Ovary (tissue), 9 donors: ENCODE data around the gene CLDN34. TPM values are rescaled to one million over a fixed set of nuclear protein-coding genes. Genes with fewer than 3 reads are reported as not detected.

Experiments used
- DNase-seq, 5 donors: peaks; one replicate each; pipeline ENCODE4 v3.0.0-alpha.2; 2019 to 2020
- H3K27ac ChIP-seq, 2 donors: fragments of 200-600 bp; one replicate each; pipeline versions ENCODE4 v1.5.1 to v1.8.0; 2019 to 2022
- H3K27me3 ChIP-seq: fragments of 200-600 bp; one replicate; pipeline ENCODE4 v1.8.0; 2022
- H3K36me3 ChIP-seq: fragments of 200-600 bp; sonication (generic); one replicate; pipeline ENCODE4 v1.5.1; 2019
- H3K4me1 ChIP-seq: one replicate; pipeline ENCODE4 v1.8.1; 2013; ENCODE audit warnings: mild to moderate bottlenecking, moderate library complexity; ENCODE audit not compliant: insufficient read depth
- H3K4me3 ChIP-seq: fragments of 200-600 bp; sonication (generic); one replicate; pipeline ENCODE4 v1.5.1; 2017
- H3K9me3 ChIP-seq, 2 donors: fragments of 200-600 bp in 1 of 2; sonication (generic) in 1 of 2; one replicate each; pipeline versions ENCODE4 v1.5.1 to v1.8.1; 2013 to 2019; ENCODE audit warnings: mild to moderate bottlenecking in 1 of 2, moderate library complexity in 1 of 2
- CTCF ChIP-seq, 3 donors: fragments of 450-650 bp in 2 of 3; fragments of 200-600 bp in 1 of 3; IDR thresholded peaks; one replicate each; pipeline versions ENCODE4 v1.5.1 to v1.8.0; 2016 to 2022; ENCODE audit warnings: antibody characterized with exemption in 3 of 3, mild to moderate bottlenecking in 1 of 3
- EP300 ChIP-seq: sonication (generic); formaldehyde crosslinking; IDR thresholded peaks from one replicate; pipeline ENCODE4 v1.6.1; 2017; ENCODE audit warnings: antibody characterized with exemption
- POLR2A ChIP-seq: fragments of 450-650 bp; IDR thresholded peaks from one replicate; pipeline ENCODE4 v1.6.1; 2017; ENCODE audit warnings: antibody characterized with exemption, mild to moderate bottlenecking, moderate library complexity
- WGBS, 3 donors: extraction: QIAGEN DNeasy Blood & Tissue Kit in 1 of 3; methylation state at CpG; one replicate each; pipeline versions ENCODE4 v1.1.5 to v1.1.7; 2013 to 2017; 5-methylcytosine and 5-hydroxymethylcytosine counted together
- intact Hi-C, 4 donors: fragments of 100-400 bp; cut with DNase I; formaldehyde crosslinking; loops; one replicate each; pipeline versions ENCODE4 v1.11.0 to v1.15.1; 2022 to 2023
- polyA plus RNA-seq, 2 donors: library from polyadenylated mRNA; stranded (reverse); fragments of 200-250 nt in 1 of 2; fragments of 350-450 nt in 1 of 2; fragmentation: Illumina TruSeq in 1 of 2; extraction: RNeasy Lipid Tissue Mini Kit (QIAGEN cat#74804) in 1 of 2; gene quantifications; one replicate each; pipeline ENCODE4 v1.2.3, GENCODE V29; 2013 to 2014
- total RNA-seq, 7 donors: library from RNA; depleted of rRNA in 2 of 7; stranded (reverse); fragments of >200 nt in 2 of 7; fragmentation: NEBNext Ultra II Directional in 3 of 7; extraction: Animal tissue kit (Norgen Biotek cat#: 25700) in 3 of 7; gene quantifications; one replicate each; pipeline versions ENCODE4 v1.1.0 to v1.2.4, GENCODE V29; 2016 to 2023
- donor health status: DM: no; HTN: no; CAD: no; lungs with moderate emphysema.
- donor health status: DM: no; HTN: no; CAD: no.
- donor health status: Bipolar disorder and iron deficiency.
- donor health status: DM: yes; HTN: yes; CAD: no.
- donor health status: DM: no; HTN: no; CAD: no.
- donor health status: DM: yes; HTN: yes; CAD: no.

The CLDN34 gene
- total and polyA plus RNA-seq, 9 donors: 0.12 to 0.82 (median 0.57) TPM; not detected in 3

- no peaks in the 10 kb centered on the region for H3K27me3 ChIP-seq
- no peaks in the 10 kb centered on the region for H3K9me3 ChIP-seq
- intact Hi-C loops: no loop called here
- H3K4me1 ChIP-seq: peaks cover 1% of the 10 kb centered on the region
- 88 to 92% (median 91%) methylated on average over 11 of the region's 11 CpGs for WGBS, 3 donors
- no peak for DNase-seq
- H3K27ac ChIP-seq: no peak overlapping the region
- no peaks in the 10 kb centered on the region for H3K36me3 ChIP-seq
- no peak overlapping the region for H3K4me3 ChIP-seq
- no peak for TF ChIP-seq EP300
- TF ChIP-seq CTCF (IDR thresholded peaks at IDR 0.05): no peak
- no peak for TF ChIP-seq POLR2A
These were observed 16.7 kb downstream of the CLDN34 start for GRCh38 chrX:9983846-9984245.

- Histone ChIP-seq H3K27ac (no peak overlapping the region), H3K4me1 (no peaks in the 10 kb centered on the region), H3K27me3 (no peaks in the 10 kb centered on the region), H3K4me3 (no peak overlapping the region), H3K36me3 (no peaks in the 10 kb centered on the region), H3K9me3 (no peaks in the 10 kb centered on the region)
- no peak for DNase-seq
- TF ChIP-seq CTCF (IDR thresholded peaks at IDR 0.05) (peak in 2 of 3 donors; percentile 45 to 57), POLR2A (no peak)
- intact Hi-C loops: no loop called here
- WGBS, 3 donors: 19 to 21% (median 21%) methylated on average over 1 of the region's 1 CpG
These were observed 21.6 kb downstream of the CLDN34 start for GRCh38 chrX:9988762-9989161.

- no peak for TF ChIP-seq POLR2A
- TF ChIP-seq EP300: no peak
- Histone ChIP-seq H3K9me3 (no peaks in the 10 kb centered on the region), H3K4me3 (no peak overlapping the region), H3K36me3 (no peaks in the 10 kb centered on the region), H3K4me1 (no peaks in the 10 kb centered on the region), H3K27ac (no peak overlapping the region), H3K27me3 (no peaks in the 10 kb centered on the region)
- intact Hi-C loops: no loop called here
- 84 to 92% (median 87%) methylated on average over 25 to 28 of the region's 28 CpGs for WGBS, 3 donors
- no peak for DNase-seq
These were observed 24.9 kb downstream of the CLDN34 start for GRCh38 chrX:9992061-9992460.

- Histone ChIP-seq H3K36me3 (no peaks in the 10 kb centered on the region), H3K27me3 (no peaks in the 10 kb centered on the region), H3K4me3 (no peak overlapping the region), H3K27ac (no peak overlapping the region), H3K9me3 (no peaks in the 10 kb centered on the region), H3K4me1 (no peaks in the 10 kb centered on the region)
- WGBS, 3 donors: 92 to 94% (median 92%) methylated on average over 18 of the region's 18 CpGs
- no peak for TF ChIP-seq EP300
- TF ChIP-seq CTCF (IDR thresholded peaks at IDR 0.05): no peak
- no peak for TF ChIP-seq POLR2A
- intact Hi-C loops: no loop called here
- DNase-seq: no peak
These were observed 25.6 kb downstream of the CLDN34 start for GRCh38 chrX:9992724-9993123.

GRCh38 chrX:9995855-9996339, 28.7 kb downstream of the CLDN34 start:
- TF ChIP-seq POLR2A (no peak), CTCF (IDR thresholded peaks at IDR 0.05) (peak; percentile 74 to 95 (median 95)), EP300 (no peak)
- H3K4me1 ChIP-seq: no peaks in the 10 kb centered on the region
- no peak overlapping the region for H3K27ac ChIP-seq
- no peaks in the 10 kb centered on the region for H3K9me3 ChIP-seq
- 23 to 29% (median 27%) methylated on average over 18 of the region's 18 CpGs for WGBS, 3 donors
- intact Hi-C loops: loop anchor here (2.0 to 5.0 kb wide), 2 partner anchors 121 to 123 kb away; no protein-coding TSS in a partner anchor
- H3K4me3 ChIP-seq: no peak overlapping the region
- peak; percentile 77 to 88 (median 87) for DNase-seq
- H3K27me3 ChIP-seq: no peaks in the 10 kb centered on the region
- H3K36me3 ChIP-seq: no peaks in the 10 kb centered on the region
